RKO (cell line): Measurements from ENCODE around the gene ADAMTS2.
"Not testable (repeated sequence)": the region's sequence is repeated elsewhere in the genome, so short reads cannot be mapped to it uniquely, and the experiment has no call there.

Source experiments
- DNase-seq: peaks from one replicate; pipeline ENCODE4 v3.0.0-alpha.2; 2016; ENCODE audit warnings: low spot score

The ADAMTS2 gene

DNA sequence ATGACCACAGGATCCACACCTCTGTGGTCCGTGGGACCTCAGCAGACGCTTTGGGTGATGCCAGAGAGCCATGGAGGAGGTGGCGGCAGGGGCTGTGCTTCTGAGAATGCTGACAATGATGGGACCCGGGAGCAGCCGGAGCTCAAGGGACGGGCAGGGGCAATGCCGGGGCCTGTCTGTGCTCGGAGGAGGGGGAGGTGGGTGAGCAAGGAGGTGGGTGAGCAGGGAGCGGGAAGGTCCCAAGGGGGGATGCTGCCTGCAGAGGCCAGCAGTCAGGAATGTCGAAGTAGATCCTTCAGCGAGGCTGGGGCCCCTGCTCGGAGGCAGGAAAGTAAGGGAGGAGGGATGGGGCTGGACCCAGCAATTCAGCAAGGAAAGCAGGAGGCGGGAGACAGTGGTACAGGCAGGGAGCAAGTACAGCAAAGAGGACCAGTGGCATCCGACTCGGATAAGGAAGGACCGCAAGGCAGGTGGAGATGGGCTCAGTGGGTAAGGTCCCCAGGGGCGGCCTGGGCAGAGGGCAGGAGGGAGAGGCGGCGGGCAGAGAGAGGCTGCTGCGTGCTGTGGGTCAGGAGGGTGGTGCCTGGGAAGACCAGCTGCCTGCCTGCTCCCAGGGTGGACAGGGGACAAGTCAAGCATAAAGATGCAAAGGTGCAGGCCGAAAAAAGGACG, 49.0 kb downstream of the ADAMTS2 start:
- no peak for DNase-seq

DNA sequence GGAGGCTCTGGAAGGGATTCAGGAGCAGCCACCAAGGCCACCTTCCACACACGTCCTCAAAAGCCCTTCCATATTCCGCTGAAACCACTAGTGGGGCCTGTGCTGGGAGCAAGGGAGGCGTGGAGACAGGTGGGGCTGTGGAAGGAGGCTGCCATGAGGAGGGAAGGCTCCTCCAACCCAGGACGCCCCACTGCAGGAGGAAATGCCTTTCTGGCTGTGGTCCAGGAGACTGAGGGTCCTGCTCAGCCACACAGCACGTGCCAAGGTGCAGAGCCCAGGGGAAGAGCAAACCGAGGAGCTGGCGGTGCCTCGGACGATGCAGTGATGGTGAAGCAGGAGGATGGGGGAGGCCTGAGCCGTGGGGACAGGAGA, 49.5 kb downstream of the ADAMTS2 start:
- DNase-seq: no peak

DNA sequence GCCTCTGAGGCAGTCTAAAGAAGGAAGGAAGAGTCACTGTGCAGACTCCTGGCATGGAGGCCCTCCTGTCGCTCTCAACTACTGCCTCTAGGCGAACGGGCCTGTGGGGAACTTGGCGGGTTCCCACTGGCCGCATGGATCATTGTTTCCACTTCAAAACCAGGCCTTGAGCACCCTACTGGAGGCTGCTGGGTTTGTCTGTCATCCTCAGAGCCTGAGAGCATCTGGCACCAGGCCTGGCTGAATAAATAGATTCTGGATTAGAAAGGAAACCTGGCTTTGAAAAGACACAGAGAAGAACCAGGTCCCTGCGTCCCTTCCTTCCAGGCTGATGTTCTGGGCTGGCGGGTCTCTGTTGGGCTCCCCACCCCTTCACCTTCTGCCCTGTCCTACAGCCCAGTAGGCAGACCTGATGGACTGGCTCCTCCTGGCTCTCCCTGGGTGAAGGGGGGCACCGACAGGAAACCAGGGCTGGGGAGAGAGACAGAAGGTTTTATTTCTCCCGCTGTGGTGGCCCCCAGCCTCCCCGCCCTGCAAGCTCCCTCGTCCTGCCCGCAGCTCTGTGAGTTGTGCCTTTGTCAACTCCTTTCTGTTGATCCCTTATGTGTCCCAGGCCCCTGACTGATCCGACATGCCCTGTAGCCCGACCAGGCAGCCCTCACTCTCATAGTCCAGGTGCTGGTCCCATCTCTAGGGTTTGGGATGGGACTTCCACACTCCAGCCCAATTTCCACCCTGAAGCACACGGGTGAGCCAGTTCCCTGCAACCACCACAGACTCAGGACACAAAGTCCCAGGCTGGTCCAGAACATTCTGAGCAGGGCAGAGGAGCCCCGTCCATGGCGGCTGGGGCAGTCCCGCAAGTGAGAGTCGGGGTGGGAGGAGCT, 50.1 kb downstream of the ADAMTS2 start:
- no peak for DNase-seq

DNA sequence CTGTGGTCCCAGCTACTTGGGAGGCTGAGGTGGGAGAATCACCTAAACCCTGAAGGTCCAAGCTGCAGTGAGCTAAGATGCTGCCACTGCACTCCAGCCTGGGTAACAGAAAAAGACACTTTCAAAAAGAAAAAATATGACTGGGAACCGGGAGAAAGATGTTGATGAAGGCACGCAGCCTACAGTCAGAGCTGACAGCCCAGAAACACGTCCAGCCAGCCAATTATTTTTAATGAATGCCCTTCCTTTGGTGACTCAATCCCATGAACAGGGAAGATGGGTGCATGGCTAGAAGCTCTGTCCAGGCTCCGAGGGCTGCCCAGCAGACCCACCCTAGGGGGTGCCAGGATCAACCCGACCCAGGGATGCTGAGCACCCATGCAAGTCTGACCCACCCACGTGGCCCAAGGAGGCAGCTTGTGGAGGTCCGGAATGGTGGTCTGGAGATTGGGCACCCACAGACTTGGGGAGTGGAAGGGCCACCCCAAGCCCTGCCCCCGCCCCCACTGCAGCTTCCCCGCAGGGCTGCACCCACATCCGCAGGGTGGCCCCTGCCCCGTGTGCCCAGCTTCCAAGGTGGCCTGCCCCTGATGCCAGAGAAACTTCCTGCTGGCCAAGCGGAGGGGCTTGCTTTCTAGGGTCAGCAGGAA, 51.0 kb downstream of the ADAMTS2 start:
- no peak for DNase-seq

DNA sequence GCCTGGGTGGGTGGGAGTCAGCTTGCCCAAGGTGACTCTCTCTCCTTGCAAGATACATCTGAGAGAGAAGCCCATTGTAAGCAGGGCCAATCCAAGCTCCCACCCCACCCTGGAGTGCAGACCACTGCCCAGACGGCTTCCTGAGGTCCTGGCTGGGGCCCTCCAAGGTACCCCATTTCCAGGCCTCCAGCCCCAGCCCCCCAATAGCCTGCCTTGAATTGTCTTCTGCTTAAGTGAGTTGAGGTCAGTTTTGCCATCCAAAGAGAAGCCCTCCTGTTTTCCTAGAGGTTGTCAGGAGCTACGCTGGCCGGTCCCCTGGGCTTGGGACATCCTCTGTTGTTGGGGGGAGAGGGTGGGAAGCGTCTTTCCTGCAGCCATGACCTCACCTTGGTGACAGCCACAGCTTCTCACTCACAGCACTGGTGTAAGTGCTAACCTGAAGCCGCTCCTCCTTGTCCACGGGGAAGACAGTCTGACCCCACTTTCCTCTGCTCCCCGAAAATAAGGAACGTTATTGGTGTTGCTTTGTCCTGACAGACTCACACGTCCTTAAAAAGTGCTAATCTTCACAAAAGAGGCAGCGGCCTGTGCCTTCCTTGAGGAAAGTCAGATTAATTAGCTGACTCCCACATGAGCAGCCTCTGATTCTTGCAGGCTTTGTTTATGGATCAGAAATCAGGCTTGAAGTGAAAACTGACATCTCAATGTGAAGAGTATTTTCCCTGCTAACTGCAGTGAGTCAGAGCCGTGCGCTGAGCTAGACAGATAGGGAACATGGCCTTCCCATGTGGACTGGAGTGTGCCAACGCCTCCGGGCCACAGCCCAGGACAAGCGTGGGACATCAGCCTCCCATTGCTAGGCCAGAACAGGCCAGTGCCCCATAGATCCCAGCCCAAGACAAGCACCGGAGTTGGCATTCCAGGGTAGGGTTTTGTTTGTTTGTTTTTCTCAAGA, 52.3 kb downstream of the ADAMTS2 start:
- no peak for DNase-seq

DNA sequence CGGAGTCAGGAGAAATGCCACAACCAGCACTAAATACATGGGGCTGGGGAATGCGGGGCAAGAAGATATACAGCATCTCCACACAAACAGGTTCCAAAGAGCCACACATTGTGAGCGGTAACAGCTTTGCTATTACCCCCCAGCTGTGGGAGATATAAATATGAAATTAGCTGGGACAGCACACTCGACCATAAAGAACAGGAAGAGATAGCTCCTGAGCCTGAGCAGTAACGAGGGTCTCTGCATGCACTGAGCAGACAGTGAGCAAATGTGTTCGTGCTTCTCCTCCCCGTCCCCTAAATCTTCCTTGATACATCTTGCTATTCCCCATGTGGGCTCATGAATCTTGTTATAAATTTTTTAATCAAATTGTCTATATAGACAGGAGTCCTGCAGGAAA, 53.1 kb downstream of the ADAMTS2 start:
- no peak for DNase-seq

DNA sequence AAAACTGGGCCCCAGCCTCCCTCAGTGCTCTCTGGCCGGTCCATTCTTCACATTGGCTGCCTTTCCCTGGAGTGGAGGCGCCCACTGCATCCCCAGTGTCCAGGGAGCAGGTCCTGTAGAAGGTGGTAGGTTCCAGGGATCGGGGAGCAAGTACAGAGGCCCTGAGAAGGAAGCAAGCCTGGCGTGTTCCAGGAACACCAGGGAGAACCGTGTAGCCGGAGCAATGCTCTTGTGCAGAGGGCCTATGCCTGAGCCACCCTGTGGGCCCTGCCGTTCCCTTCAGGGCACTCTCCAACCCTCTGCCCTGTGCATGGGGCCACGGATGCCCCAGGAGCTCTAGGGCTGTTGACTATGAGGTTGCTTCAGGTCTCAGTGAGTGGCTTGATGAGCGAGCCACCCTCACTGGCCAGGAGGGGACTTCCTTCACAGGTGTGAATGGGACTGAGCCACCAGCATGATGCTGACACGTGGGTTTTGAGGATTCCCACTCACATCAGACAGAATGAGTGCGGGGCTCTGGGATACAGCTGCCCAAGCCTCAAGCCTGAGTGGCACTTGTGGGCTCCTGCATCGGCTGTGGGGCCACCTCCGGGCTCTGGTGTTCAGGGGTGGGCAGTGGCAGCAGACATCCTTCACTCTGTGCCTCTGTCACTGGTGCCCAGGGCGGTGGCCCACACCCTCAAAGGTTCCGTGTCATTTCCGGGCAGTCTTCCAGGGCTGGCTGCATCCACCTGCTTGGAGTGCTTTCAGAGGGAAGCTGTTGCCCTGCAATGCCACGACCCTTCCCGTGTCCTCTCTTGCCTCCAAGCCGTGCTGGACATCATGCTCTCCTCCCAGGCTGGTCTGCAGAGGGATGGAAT, 54.4 kb downstream of the ADAMTS2 start:
- no peak for DNase-seq

DNA sequence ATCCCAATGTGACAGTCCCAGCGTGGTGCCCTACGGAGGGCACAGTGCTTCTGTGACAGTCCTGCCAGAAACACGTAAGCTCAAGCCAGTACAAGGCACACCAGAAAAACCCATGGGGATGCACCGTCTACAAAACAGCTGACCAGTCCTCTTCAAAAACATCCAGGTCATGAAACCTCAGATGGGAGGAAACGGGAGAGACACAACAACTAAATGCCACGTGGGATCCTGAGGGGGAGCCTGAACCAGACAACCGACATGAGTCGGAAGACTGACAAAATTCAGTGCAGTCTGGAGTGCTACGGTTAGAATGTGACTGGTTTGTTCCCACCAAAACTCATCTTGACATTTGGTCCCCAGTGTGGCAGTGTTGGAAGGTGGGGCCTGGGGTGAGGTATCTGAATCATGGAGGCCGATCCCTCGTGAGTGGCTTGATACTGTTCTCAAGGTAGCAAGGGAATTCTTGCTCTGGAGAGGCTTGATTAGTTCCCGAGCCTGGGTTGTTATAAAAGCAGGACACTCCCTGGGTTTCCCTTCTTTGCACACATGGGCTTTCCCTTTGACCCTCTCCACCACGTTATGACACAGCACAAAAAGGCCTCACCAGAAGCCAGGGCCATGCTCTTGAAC, 55.4 kb downstream of the ADAMTS2 start:
- no peak for DNase-seq

DNA sequence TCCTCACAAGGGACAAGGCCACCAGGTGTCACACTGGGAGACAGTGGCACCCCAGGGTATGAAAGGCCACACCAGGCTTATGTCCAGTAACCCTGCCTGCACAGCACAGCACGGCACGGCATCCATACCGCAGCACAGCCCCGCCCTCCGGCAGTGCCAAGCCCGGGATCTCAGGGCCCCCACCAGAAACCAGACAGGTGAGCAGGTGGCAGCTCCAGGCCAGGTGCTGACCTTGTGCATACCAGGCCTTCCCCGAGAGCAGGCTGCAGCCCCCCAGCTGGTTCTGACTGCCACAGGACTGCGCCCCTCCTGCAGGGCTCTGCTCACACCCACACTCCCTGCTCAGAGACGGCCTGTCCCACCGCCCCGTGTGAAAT, 56.5 kb downstream of the ADAMTS2 start:
- no peak for DNase-seq

DNA sequence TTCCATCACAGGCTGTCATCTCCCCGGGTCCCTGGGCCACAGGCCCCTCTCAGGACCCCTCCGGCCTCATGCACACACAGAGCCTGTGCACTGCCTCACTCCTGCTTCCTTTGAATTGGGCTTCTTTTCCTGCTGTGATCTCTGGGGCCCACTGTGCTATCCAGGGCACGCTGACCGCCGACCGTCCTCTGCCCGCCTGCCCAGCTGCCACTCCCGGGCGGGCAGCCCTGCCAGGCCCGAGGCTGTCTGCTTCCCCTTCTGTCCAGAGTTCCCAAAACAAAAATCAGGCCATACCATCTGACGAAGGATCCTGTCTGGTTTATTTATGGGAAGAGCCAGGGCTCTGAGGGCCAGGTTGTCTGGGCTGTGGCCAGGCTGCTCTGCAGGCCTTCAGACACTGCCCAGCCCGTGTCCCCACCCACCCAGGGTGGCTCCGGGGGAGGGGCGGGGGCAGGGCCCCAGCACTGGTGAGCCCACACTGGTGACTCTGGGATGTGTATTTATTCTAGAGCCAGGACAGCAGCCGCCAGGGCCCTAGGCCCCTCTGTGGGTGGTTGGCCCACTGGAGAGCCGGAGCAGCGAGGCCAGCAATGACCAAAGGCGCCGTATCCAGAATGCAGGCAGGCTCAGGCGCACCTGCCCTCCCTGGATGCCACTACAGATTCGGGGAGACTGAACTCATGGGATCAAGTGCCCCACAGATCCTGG, 57.0 kb downstream of the ADAMTS2 start:
- no peak for DNase-seq

DNA sequence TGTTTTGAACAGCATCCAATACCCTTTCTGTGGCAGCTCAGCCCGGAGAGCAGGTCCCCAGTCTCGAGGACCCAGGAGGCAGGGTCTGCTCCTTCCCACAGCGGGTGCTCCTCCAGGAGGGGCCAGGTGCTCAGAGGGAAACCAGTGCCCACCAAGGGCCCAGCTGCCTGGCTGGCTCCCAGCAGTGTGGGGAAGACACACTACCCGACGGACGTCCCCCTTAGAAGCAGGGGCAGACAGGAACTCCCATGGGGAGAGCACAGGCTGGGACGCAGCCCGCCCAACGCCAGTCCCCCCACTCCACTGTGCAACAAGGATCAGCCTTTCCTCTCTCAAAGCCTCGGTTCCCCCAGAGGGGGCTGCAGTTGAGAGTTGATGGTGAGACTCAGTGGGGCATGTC, 57.6 kb downstream of the ADAMTS2 start:
- DNase-seq: no peak

DNA sequence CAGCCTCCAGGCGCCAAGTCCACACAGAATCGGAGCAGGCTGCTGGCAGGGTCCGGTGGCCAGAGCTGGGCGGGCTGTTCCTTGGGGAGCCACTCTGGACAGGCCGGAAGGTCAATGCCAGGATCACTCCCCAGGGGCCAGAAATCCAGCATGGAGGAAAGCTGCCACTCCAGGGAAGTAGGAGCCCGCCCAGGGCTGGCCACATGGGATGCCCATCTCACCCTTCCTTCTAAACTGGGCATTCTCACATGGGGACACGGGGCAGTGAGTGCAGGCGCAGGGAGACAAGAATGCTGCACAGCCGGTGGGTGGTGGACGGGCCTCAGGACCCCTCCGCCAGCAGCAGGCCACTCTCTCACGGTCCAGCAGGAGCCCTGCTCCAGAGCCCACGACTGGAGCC, 58.2 kb downstream of the ADAMTS2 start:
- no peak for DNase-seq

DNA sequence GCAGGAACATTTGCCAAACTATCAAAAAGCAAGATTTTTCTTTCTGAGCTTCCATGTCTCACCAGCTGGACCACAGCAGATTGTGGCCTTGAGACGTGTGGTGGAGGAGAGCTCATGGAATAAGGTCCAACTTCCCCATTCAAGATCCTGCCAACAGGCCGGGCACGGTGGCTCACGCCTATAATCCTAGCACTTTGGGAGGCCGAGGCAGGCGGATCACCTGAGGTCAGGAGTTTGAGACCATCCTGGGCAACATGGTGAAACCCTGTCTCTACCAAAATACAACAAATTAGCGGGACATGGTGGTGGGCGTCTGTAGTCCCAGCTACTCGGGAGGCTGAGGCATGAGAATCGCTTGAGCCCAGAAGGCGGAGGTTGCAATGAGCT, 59.5 kb downstream of the ADAMTS2 start:
- DNase-seq: not testable (repeated sequence)

DNA sequence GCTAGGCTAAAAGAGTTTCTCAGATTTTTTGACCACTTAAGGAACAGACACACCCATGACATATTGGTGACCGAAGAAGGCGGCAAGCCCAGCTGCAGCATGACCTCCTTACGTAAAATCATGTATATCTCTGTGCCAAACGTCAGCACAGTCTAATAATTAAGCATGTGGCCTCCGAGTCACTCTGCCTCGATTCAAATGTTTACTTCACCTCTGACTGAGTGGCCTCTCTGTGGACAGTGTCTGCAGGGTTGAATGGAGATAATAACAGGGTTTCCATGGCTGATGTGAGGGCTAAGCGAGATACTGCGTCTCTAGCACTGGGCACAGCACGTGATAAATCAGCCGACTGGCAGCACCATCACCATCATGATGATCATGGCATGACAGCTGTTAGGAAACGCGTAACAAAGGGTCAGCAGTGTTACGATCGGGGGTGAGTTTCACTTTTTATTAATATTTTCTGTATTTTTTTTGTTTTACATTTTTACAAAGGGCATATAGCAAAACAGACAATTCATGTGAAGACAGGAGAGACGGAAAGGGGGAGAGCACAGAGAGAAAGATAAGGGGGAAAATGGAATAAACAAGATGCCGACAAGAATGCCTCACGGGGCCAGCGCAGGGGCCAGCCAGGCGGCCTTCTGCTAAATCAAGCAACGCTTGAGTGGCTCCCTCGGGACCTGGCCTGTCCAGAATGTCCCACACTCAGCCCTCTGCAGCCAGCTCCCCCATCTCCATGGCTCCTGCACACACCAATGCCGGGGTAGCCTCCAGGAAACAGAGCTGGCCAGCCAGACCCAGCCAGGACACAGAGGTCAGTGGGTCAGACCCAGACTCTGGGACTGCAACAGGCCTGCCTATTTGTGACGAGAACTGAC, 60.3 kb downstream of the ADAMTS2 start:
- no peak for DNase-seq

DNA sequence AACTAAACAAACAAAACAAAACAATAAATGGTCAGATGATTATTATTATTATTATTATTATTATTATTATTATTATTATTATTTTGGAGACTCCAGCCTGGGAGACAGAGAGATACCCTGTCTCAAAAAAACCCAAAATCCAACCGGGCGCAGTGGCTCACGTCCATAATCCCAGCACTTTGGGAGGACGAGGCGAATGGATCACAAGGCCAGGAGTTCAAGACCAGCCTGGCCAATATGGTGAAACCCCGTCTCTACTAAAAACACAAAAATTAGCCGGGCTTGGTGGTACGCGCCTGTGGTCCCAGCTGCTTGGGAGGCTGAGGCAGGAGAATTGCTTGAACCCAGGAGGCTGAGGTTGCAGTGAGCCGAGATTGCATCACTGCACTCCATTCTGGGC, 61.4 kb downstream of the ADAMTS2 start:
- not testable (repeated sequence) for DNase-seq

DNA sequence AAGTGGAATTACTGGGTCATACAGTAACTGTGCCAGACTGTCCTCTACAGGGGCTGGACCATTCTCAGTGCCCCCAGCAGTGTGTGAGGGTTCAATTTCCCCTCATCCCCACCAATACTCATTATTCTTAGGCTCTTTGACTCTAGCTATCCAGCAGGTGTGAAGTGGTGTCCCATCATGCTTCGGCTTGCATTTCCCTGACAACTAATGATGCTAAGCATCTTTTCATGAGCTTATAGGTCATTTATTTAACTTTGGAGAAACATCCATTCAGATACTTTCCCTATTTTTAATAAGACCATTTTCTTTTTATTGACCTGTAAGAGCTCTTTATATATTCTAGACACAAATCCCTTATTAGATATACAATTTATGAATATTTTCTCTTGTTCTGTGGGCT, 63.6 kb downstream of the ADAMTS2 start:
- DNase-seq: no peak

DNA sequence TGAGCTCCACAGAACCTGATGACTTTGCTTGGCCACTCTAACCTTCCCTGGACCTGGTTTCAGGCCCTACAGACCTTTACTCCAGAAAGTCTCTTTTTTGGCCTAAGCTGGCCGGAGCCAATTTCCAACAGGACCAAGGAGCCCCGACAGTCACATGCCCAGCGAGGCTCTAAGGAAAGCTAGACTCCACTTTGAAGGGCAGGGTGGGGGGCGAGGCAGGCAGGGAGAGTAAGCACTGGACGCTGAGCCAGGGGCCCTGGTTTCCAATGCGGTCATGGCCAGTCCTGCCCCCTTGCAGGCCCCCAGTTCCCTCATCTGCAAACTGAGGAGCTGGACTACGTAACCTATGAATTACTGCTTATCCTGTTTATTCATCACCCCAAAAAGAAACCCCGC, 65.2 kb downstream of the ADAMTS2 start:
- DNase-seq: no peak

DNA sequence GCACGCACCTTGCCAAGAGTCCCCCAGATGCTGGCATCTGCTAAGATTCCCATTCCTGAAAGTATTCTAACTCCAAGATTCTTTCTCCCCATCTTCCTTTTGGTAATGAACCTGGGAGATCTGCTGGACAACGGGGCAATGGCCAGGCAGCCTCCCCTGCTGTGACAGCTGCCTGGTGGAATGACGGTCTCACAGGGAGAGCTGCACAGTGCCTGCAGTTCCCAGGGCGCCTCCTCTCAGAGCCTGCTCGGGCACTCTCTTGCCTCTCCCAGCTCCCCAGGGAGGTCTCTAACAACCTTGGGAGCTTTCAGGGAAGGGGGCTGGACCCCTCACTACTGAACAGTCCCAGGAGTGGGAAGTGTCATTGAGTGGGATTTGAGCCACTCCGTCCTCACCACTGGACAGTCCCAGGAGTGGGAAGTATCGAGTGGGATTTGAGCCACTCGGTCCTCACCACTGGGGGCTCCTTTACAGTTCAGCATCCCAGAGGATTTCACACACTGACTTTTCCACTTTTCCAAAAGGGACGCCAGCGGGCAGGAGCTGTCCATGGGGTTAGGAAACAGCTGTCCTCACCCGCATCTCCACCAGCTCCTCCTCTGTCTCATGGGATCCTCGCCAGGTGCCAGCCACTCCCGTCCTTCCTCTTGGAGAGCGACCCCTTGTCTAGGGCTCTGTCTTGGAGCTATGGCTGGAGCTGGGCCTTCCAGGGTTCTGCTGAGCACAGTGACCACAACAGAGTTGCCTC, 65.7 kb downstream of the ADAMTS2 start:
- DNase-seq: no peak
